Parathyroid adenoma (tissue), 2 donors: ENCODE data around the gene JUN.

Experiments used
- H2AFZ ChIP-seq: fragments of 300-600 bp; sonication (generic); one replicate; pipeline ENCODE4 v1.7.0; 2017; ENCODE audit warnings: antibody characterized with exemption, mild to moderate bottlenecking
- H3K27ac ChIP-seq: fragments of 300-600 bp; sonication (generic); one replicate; pipeline ENCODE4 v1.7.0; 2017
- H3K27me3 ChIP-seq: fragments of 300-600 bp; sonication (generic); one replicate; pipeline ENCODE4 v1.7.0; 2017; ENCODE audit warnings: low read length; ENCODE audit not compliant: control insufficient read depth, insufficient read depth
- H3K36me3 ChIP-seq: fragments of 300-600 bp; sonication (generic); one replicate; pipeline ENCODE4 v1.7.0; 2017; ENCODE audit warnings: low read length; ENCODE audit not compliant: control insufficient read depth, insufficient read depth
- H3K4me1 ChIP-seq: fragments of 300-600 bp; sonication (generic); one replicate; pipeline ENCODE4 v1.7.0; 2017; ENCODE audit warnings: control low read depth
- H3K4me2 ChIP-seq: fragments of 300-600 bp; sonication (generic); one replicate; pipeline ENCODE4 v1.7.0; 2017; ENCODE audit warnings: low read length
- H3K4me3 ChIP-seq: fragments of 300-600 bp; sonication (generic); one replicate; pipeline ENCODE4 v1.7.0; 2017; ENCODE audit warnings: low read depth, low read length
- H3K79me2 ChIP-seq: fragments of 300-600 bp; sonication (generic); one replicate; pipeline ENCODE4 v1.7.0; 2017; ENCODE audit warnings: control low read depth
- H3K9ac ChIP-seq: fragments of 300-600 bp; sonication (generic); one replicate; pipeline ENCODE4 v1.7.0; 2017; ENCODE audit warnings: mild to moderate bottlenecking
- H3K9me3 ChIP-seq: fragments of 300-600 bp; sonication (generic); one replicate; pipeline ENCODE4 v1.7.0; 2017; ENCODE audit warnings: low read length; ENCODE audit not compliant: control insufficient read depth
- CTCF ChIP-seq: fragments of 300-600 bp; sonication (generic); IDR thresholded peaks from one replicate; pipeline ENCODE4 v1.7.0; 2017; ENCODE audit warnings: antibody characterized with exemption, mild to moderate bottlenecking
- donor health status: primary hyperparathyroidism.

JUN gene

GRCh38 chr1:58816747-58817221 is 32.9 kb upstream of the JUN start:
- no peaks in the 10 kb centered on the region for H3K79me2 ChIP-seq

GRCh38 chr1:58816072-58816746 is 32.4 kb upstream of the JUN start:
- H2AFZ ChIP-seq = peak overlapping the region; percentile 71
- no peaks in the 10 kb centered on the region for H3K27me3 ChIP-seq
- H3K4me2 ChIP-seq = peak overlapping the region; percentile 92
- no peaks in the 10 kb centered on the region for H3K79me2 ChIP-seq
- no peaks in the 10 kb centered on the region for H3K36me3 ChIP-seq
- H3K27ac ChIP-seq = peak overlapping the region; percentile 95
- no peaks in the 10 kb centered on the region for H3K9me3 ChIP-seq
- peak overlapping the region; percentile 61 for H3K9ac ChIP-seq
- peak overlapping the region; percentile 84 for H3K4me3 ChIP-seq
- TF ChIP-seq CTCF = no peak
- H3K4me1 ChIP-seq = peaks cover 7% of the 10 kb centered on the region

More at GRCh38 chr1:58816747-58817221, 32.9 kb upstream of the JUN start:
- Histone ChIP-seq H3K4me1 (peaks cover 7% of the 10 kb centered on the region), H2AFZ (peak overlapping the region; percentile 71), H3K9ac (no peak overlapping the region), H3K4me2 (peak overlapping the region; percentile 92), H3K4me3 (peak overlapping the region; percentile 84), H3K9me3 (no peaks in the 10 kb centered on the region), H3K36me3 (no peaks in the 10 kb centered on the region), H3K27me3 (no peaks in the 10 kb centered on the region), H3K27ac (peak overlapping the region; percentile 95)
- TF ChIP-seq CTCF = no peak

GRCh38 chr1:58815686-58816071 is 31.8 kb upstream of the JUN start:
- H3K27ac ChIP-seq = peak overlapping the region; percentile 95
- H2AFZ ChIP-seq = peak overlapping the region; percentile 71
- H3K4me3 ChIP-seq = peak overlapping the region; percentile 84
- H3K9ac ChIP-seq = peak overlapping the region; percentile 61
- no peaks in the 10 kb centered on the region for H3K9me3 ChIP-seq
- no peaks in the 10 kb centered on the region for H3K79me2 ChIP-seq
- H3K4me1 ChIP-seq = peaks cover 7% of the 10 kb centered on the region
- no peaks in the 10 kb centered on the region for H3K27me3 ChIP-seq
- no peaks in the 10 kb centered on the region for H3K36me3 ChIP-seq
- H3K4me2 ChIP-seq = peak overlapping the region; percentile 92
- no peak for TF ChIP-seq CTCF

GRCh38 chr1:58815069-58815685 is 31.3 kb upstream of the JUN start:
- H3K79me2 ChIP-seq = no peaks in the 10 kb centered on the region
- peaks cover 7% of the 10 kb centered on the region for H3K4me1 ChIP-seq
- peak overlapping the region; percentile 92 for H3K4me2 ChIP-seq
- no peak for TF ChIP-seq CTCF
- H2AFZ ChIP-seq = peak overlapping the region; percentile 66
- H3K27ac ChIP-seq = peak overlapping the region; percentile 95
- no peaks in the 10 kb centered on the region for H3K36me3 ChIP-seq
- peak overlapping the region; percentile 84 for H3K4me3 ChIP-seq
- H3K9ac ChIP-seq = peak overlapping the region; percentile 35
- no peaks in the 10 kb centered on the region for H3K9me3 ChIP-seq
- H3K27me3 ChIP-seq = no peaks in the 10 kb centered on the region
